HFFc6 (cell line): ENCODE results near the gene TIMP2. TPM values are rescaled to one million over a fixed set of nuclear protein-coding genes. Genes with fewer than 3 reads are reported as not detected.

Source experiments
- DNase-seq: peaks from one replicate; pipeline ENCODE4 v3.0.0-alpha.2; 2018
- H3K27ac Mint-ChIP-seq: 2 replicates; pipeline ENCODE4 v1.8.0; 2020; ENCODE audit warnings: mild to moderate bottlenecking, mixed read lengths
- H3K27me3 Mint-ChIP-seq: 2 replicates; pipeline ENCODE4 v1.8.0; 2021; ENCODE audit warnings: mild to moderate bottlenecking, moderate library complexity, mixed read lengths; ENCODE audit not compliant: insufficient read depth
- H3K36me3 Mint-ChIP-seq: 2 replicates; pipeline ENCODE4 v1.8.0; 2021; ENCODE audit warnings: low read depth, mixed read lengths
- H3K4me1 Mint-ChIP-seq: 2 replicates; pipeline ENCODE4 v1.8.0; 2020; ENCODE audit warnings: low read depth, mixed read lengths
- H3K4me3 Mint-ChIP-seq: 2 replicates; pipeline ENCODE4 v1.8.0; 2020; ENCODE audit warnings: mild to moderate bottlenecking, moderate library complexity, mixed read lengths
- H3K9me3 Mint-ChIP-seq: 2 replicates; pipeline ENCODE4 v1.8.0; 2020; ENCODE audit warnings: mild to moderate bottlenecking, mixed read lengths
- total RNA-seq, 6 experiments: library from RNA; stranded (reverse); fragmentation: NEBNext Ultra II Directional; extraction: Animal tissue kit (Norgen Biotek cat#: 25700); gene quantifications; 2 replicates in 1 of 6; 3 replicates in 5 of 6; pipeline ENCODE4 v1.2.3, GENCODE V29; 2021
- TF ChIP-seq, protein P1 (sequence below): fragments of 200-600 bp; sonication (generic); IDR thresholded peaks from 2 replicates; pipeline ENCODE4 v1.5.0; 2021; ENCODE audit warnings: antibody characterized with exemption, mild to moderate bottlenecking

Gene TIMP2
- total RNA-seq, 6 experiments from 2014 or later: 547 to 705 (median 601) TPM

DNA sequence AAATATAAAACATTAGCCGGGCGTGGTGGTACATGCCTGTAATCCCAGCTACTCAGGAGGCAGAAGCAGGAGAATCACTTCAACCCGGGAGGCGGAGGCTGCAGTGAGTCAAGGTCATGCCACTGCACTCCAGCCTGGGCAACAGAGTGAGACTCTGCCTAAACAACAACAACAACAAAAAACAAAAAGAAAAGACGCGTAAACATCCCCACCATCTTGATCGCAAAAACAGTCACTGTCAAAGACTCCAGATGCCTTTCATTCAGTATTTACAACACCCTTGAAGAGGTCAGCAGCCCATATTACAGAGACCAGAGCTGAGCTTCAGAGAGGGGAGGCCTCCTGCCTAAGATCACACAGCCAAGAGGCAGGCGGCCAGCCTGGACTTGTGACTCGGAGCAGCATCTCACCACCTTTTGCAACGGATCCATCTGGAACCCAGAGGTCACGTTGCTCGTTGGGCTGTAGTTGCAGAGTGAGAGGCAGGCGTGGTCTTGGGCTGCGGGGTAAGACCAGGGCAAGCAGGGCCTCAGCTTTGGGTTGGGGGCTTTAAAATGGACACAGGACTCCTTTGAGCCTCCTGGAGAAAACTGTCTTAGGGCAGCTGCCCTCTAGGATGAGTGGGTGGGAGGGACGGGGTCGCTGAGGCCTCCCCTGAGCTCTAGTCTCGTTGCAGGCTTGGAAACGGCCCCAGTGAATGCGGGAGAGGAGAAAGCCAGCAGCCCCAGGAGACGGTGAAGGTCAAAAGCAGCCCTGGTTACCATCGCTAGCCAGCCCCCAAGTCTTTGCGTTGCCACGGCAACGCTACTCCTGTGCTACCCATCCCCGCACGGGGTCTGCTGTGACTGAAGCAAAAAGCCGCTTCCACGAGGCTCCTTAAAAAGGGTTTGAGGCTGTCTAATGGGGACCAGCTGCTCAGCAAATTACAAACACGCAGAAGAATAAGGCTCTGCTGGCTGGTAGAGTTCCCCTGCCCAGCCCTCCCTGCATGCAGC lies 28.5 kb upstream of the TIMP2 start:
- no peak overlapping the region for H3K4me3 Mint-ChIP-seq
- H3K36me3 Mint-ChIP-seq: peaks cover 17% of the 10 kb centered on the region
- peaks cover 26% of the 10 kb centered on the region for H3K4me1 Mint-ChIP-seq
- H3K27me3 Mint-ChIP-seq: peaks cover 11% of the 10 kb centered on the region
- H3K27ac Mint-ChIP-seq: no peak overlapping the region
- peaks cover 24% of the 10 kb centered on the region for H3K9me3 Mint-ChIP-seq
- TF ChIP-seq, protein P1, sequence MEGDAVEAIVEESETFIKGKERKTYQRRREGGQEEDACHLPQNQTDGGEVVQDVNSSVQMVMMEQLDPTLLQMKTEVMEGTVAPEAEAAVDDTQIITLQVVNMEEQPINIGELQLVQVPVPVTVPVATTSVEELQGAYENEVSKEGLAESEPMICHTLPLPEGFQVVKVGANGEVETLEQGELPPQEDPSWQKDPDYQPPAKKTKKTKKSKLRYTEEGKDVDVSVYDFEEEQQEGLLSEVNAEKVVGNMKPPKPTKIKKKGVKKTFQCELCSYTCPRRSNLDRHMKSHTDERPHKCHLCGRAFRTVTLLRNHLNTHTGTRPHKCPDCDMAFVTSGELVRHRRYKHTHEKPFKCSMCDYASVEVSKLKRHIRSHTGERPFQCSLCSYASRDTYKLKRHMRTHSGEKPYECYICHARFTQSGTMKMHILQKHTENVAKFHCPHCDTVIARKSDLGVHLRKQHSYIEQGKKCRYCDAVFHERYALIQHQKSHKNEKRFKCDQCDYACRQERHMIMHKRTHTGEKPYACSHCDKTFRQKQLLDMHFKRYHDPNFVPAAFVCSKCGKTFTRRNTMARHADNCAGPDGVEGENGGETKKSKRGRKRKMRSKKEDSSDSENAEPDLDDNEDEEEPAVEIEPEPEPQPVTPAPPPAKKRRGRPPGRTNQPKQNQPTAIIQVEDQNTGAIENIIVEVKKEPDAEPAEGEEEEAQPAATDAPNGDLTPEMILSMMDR: no peak
- DNase-seq: no peak

DNA sequence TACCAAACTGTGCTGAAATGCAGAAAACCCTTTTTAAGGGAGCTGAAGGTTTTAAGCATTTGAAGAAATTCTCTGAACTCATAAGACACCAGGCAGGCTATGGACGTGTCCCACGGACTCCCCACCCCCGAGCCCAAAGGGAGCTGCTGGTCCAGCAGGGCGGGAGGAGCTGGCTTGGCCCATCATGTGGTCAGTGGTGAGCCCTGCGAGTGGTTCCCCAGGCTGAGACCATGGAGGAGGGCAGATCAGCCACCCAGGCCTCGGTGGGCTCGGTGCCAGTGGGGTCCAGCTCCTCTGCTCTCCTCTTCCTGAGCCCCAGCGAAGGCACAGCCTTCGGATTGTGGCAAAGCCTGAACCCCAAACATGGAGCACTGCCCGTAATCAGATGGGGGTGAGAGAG lies 27.5 kb upstream of the TIMP2 start:
- Mint-ChIP-seq H3K27ac (no peak overlapping the region), H3K4me1 (peaks cover 22% of the 10 kb centered on the region), H3K36me3 (peaks cover 17% of the 10 kb centered on the region), H3K9me3 (peaks cover 24% of the 10 kb centered on the region), H3K4me3 (no peak overlapping the region), H3K27me3 (peaks cover 12% of the 10 kb centered on the region)
- TF ChIP-seq, protein P1: no peak
- no peak for DNase-seq

DNA sequence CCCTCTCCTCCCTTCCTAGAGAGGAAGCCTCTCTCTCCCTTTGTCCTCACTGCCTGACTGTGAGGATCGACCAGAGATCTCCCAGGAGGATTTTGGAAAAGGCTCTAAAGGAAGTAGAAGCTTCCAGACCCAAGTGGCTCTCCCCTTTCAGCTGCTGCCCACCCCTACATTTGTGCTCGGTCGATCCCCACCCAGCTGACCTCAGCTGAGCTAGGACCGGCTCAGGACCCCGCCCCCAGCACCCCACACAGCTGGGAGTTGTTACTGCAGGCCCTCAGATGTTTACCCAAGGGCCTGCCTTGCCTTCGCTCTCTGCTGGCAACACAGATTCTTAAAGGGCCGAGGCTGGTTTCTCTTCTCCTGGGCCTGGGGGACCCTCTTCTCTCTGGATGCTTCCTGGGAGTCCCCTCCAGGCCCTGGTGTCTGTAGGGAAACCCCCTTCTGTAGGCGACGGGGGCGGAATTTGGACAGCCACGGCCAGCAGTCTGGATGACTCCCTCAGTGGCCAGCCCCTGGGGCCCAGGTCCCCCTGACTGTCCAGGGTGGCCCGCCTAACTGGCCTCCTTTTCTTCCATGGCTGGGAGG lies 26.9 kb upstream of the TIMP2 start:
- Mint-ChIP-seq H3K4me3 (no peak overlapping the region), H3K27me3 (peaks cover 14% of the 10 kb centered on the region), H3K27ac (no peak overlapping the region), H3K36me3 (peaks cover 17% of the 10 kb centered on the region), H3K4me1 (peaks cover 18% of the 10 kb centered on the region), H3K9me3 (peaks cover 24% of the 10 kb centered on the region)
- no peak for DNase-seq
- TF ChIP-seq, protein P1: no peak

DNA sequence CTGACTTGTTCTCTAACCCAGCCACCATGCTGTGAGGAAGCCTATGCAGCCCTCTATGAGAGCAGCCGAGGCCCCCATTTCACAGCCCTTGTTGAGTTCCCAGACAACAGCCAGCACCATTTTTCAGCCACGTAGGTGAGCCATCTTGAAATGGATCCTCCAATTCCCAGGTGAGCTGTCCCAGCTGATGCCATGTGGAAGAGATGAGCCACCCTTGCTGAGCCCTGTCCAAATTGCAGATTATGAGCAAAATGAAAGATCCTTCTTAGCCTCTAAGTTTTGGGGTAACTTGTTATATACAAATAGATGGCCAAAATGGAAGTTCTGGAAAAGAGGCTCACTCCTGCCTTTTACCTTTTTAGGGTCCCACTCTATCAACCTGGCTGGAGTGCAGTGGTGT lies 25.7 kb upstream of the TIMP2 start:
- H3K9me3 Mint-ChIP-seq: peaks cover 24% of the 10 kb centered on the region
- no peak overlapping the region for H3K27ac Mint-ChIP-seq
- H3K4me1 Mint-ChIP-seq: peaks cover 9% of the 10 kb centered on the region; the same call in 1 of the 2 replicates
- H3K4me3 Mint-ChIP-seq: no peak overlapping the region
- TF ChIP-seq, protein P1: no peak
- peaks cover 16% of the 10 kb centered on the region for H3K27me3 Mint-ChIP-seq
- peaks cover 17% of the 10 kb centered on the region for H3K36me3 Mint-ChIP-seq
- DNase-seq: no peak

DNA sequence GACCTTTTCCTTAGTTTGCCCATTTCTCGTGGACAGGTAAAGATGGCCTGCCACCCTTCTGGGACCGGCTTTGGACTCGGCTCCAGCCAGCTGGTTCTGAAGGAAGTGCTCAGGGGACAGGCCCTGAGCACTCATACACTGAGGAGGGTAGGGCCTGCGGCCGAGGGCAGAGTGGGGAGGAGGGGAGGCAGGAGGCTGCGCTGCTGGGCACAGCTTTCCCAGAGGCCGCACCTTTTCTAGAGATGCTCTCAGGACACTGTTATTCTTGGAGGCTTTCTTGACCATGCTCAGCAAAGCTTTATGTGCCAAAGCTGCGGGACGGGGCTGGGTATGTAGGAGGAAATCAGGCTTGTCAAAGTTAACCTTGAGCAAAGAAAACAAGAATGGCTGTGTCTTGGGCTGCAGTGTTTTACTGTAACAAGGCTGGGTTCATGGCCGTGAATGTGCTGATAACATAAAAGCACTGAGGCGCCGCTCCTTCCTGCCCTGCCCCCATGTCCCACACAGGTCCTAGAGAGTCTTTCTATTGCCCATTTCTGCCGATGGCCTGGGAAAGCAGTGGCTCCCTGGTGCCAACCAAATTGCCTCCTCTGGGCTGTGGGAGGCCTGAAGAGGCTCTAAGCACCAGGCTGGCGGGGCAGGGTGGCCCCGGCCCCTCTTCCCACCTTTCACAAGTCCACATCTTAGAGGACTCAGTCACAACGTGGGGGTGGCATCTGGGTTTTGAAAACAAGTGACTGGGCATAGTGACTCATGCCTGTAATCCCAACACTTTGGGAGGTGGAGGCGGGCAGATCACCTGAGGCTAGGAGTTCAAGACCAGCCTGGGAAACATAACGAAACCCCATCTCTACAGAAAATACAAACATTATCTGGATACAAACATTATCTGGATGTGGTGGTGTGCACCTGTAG lies 22.3 kb upstream of the TIMP2 start:
- DNase-seq: no peak
- no peak overlapping the region for H3K4me3 Mint-ChIP-seq
- no peak overlapping the region for H3K27ac Mint-ChIP-seq
- TF ChIP-seq, protein P1: no peak
- peaks cover 15% of the 10 kb centered on the region for H3K27me3 Mint-ChIP-seq
- peaks cover 24% of the 10 kb centered on the region for H3K9me3 Mint-ChIP-seq
- H3K4me1 Mint-ChIP-seq: no peaks in the 10 kb centered on the region
- peaks cover 17% of the 10 kb centered on the region for H3K36me3 Mint-ChIP-seq
